SK-N-SH (cell line): ENCODE data around the gene FBXO7. TPM values are rescaled to one million over a fixed set of nuclear protein-coding genes. Genes with fewer than 3 reads are reported as not detected.

ENCODE experiments used
- CTCF ChIA-PET: fragments of 300-600, 350-600 bp; formaldehyde crosslinking; extraction: SDS; loops from one replicate; lab custom pipeline; 2021; lab: Yijun Ruan, JAX
- POLR2A ChIA-PET: fragments of 350-600 bp; sonication (Branson Sonifier 250); formaldehyde crosslinking; extraction: SDS; loops from one replicate; lab custom pipeline; 2020; ENCODE audit warnings: antibody characterized with exemption, inconsistent platforms; lab: Yijun Ruan, JAX
- DNase-seq: peaks from one replicate; pipeline ENCODE4 v3.0.0; 2012
- H2AFZ ChIP-seq: fragments of 200-600 bp; sonication (generic); 2 replicates; pipeline ENCODE4 v1.8.1; 2016; ENCODE audit warnings: antibody characterized with exemption, mild to moderate bottlenecking, low read depth
- H3F3A ChIP-seq: fragments of 200-600 bp; sonication (generic); replicated peaks from 2 replicates; pipeline ENCODE3; 2016; ENCODE audit warnings: antibody characterized with exemption, mild to moderate bottlenecking; ENCODE audit not compliant: insufficient read depth
- H3K27ac ChIP-seq, 2 experiments: fragments of 200-500 bp in 1 of 2; fragments of 200-600 bp in 1 of 2; sonication (Bioruptor generic) in 1 of 2; sonication (generic), shearing (Covaris generic) in 1 of 2; 2 replicates each; pipeline versions ENCODE4 v1.5.1 to v1.6.1; 2014 to 2016; ENCODE audit warnings: low read depth in 2 of 2, inconsistent platforms in 1 of 2, low read length in 1 of 2, mild to moderate bottlenecking in 1 of 2, mixed read lengths in 1 of 2
- H3K27me3 ChIP-seq: fragments of 200-600 bp; sonication (generic), shearing (Covaris generic); 2 replicates; pipeline ENCODE4 v1.6.1; 2016; ENCODE audit warnings: mixed run types; ENCODE audit not compliant: insufficient read depth
- H3K36me3 ChIP-seq, 2 experiments: fragments of 200-500 bp in 1 of 2; fragments of 200-600 bp in 1 of 2; sonication (Bioruptor generic) in 1 of 2; sonication (generic) in 1 of 2; replicated peaks in 1 of 2; 2 replicates each; pipeline versions ENCODE3 to v1.5.1; 2014 to 2016; ENCODE audit warnings: low read length in 1 of 2, mild to moderate bottlenecking in 1 of 2; ENCODE audit not compliant: insufficient read depth in 2 of 2, control insufficient read depth in 1 of 2
- H3K4me1 ChIP-seq, 2 experiments: fragments of 200-500 bp in 1 of 2; fragments of 200-600 bp in 1 of 2; sonication (Bioruptor generic) in 1 of 2; sonication (generic), shearing (Covaris generic) in 1 of 2; 2 replicates each; pipeline versions ENCODE4 v1.5.1 to v1.6.1; 2014 to 2016; ENCODE audit warnings: low read depth in 1 of 2, low read length in 1 of 2, mixed run types in 1 of 2; ENCODE audit not compliant: insufficient read depth in 2 of 2, control insufficient read depth in 1 of 2
- H3K4me2 ChIP-seq: fragments of 200-600 bp; sonication (generic), shearing (Covaris generic); 2 replicates; pipeline ENCODE4 v1.6.1; 2017; ENCODE audit warnings: mixed run types
- H3K4me3 ChIP-seq, 2 experiments: fragments of 200-500 bp in 1 of 2; fragments of 200-600 bp in 1 of 2; sonication (Bioruptor generic) in 1 of 2; sonication (generic), shearing (Covaris generic) in 1 of 2; 2 replicates each; pipeline versions ENCODE4 v1.5.1 to v1.8.1; 2014 to 2016; ENCODE audit warnings: low read depth in 2 of 2, inconsistent platforms in 1 of 2, low read length in 1 of 2, mild to moderate bottlenecking in 1 of 2, mixed read lengths in 1 of 2, moderate library complexity in 1 of 2
- H3K79me2 ChIP-seq: fragments of 200-600 bp; sonication (generic); 2 replicates; pipeline ENCODE4 v1.8.1; 2017; ENCODE audit warnings: mild to moderate bottlenecking; ENCODE audit not compliant: insufficient read depth
- H3K9ac ChIP-seq: fragments of 200-600 bp; sonication (generic); 2 replicates; pipeline ENCODE4 v1.6.1; 2017; ENCODE audit warnings: mixed run types
- H3K9me2 ChIP-seq: fragments of 200-600 bp; sonication (generic); 2 replicates; pipeline ENCODE4 v1.6.1; 2017; ENCODE audit warnings: mixed run types
- H3K9me3 ChIP-seq: fragments of 200-600 bp; sonication (generic); 2 replicates; pipeline ENCODE4 v1.6.1; 2017; ENCODE audit warnings: mixed run types, mild to moderate bottlenecking, moderate library complexity
- H4K20me1 ChIP-seq: fragments of 200-600 bp; sonication (generic); 2 replicates; pipeline ENCODE4 v1.6.1; 2017; ENCODE audit warnings: mild to moderate bottlenecking, mixed run types; ENCODE audit not compliant: insufficient read depth
- CTCF ChIP-seq: fragments of 200-600 bp; sonication (generic); IDR thresholded peaks from 2 replicates; pipeline ENCODE4 v1.6.1; 2017; ENCODE audit warnings: antibody characterized with exemption, mild to moderate bottlenecking, moderate library complexity
- EP300 ChIP-seq, 2 experiments: IDR thresholded peaks; 2 replicates each; pipeline versions ENCODE4 v1.4.0 to v1.6.1; 2012; ENCODE audit warnings: borderline replicate concordance in 1 of 2, low read depth in 1 of 2, low read length in 1 of 2
- FOXJ3 ChIP-seq: sonication (generic); formaldehyde crosslinking; IDR thresholded peaks from 2 replicates; pipeline ENCODE4 v1.5.1; 2020; ENCODE audit warnings: mild to moderate bottlenecking, missing genetic modification reagents
- MAX ChIP-seq: IDR thresholded peaks from 2 replicates; pipeline ENCODE4 v1.4.0; 2012; ENCODE audit warnings: low read depth
- MEF2A ChIP-seq: IDR thresholded peaks from 2 replicates; pipeline ENCODE4 v1.4.0; 2012; ENCODE audit warnings: low read depth, borderline replicate concordance
- PBX3 ChIP-seq: IDR thresholded peaks from 2 replicates; pipeline ENCODE4; 2012
- POLR2AphosphoS5 ChIP-seq: IDR thresholded peaks from 2 replicates; pipeline ENCODE4 v1.6.1; 2012; ENCODE audit warnings: low read depth, low read length
- RAD21 ChIP-seq: IDR thresholded peaks from 2 replicates; pipeline ENCODE4 v1.6.1; 2012; ENCODE audit warnings: mild to moderate bottlenecking, low read length
- RXRA ChIP-seq: IDR thresholded peaks from 2 replicates; pipeline ENCODE4 v1.4.0; 2012; ENCODE audit warnings: low read depth, mild to moderate bottlenecking, borderline replicate concordance
- TEAD4 ChIP-seq: IDR thresholded peaks from 2 replicates; pipeline ENCODE4 v1.4.0; 2012; ENCODE audit warnings: mild to moderate bottlenecking, borderline replicate concordance; ENCODE audit not compliant: insufficient read depth
- YY1 ChIP-seq: IDR thresholded peaks from 2 replicates; pipeline ENCODE4 v1.4.0; 2012; ENCODE audit warnings: low read depth, mild to moderate bottlenecking
- ZBTB33 ChIP-seq: IDR thresholded peaks from 2 replicates; pipeline ENCODE4 v1.4.0; 2012; ENCODE audit warnings: low read depth, borderline replicate concordance
- WGBS: methylation state at CpG from one replicate; pipeline ENCODE4 v1.1.6; 2017; ENCODE audit warnings: low lambda C conversion rate; 5-methylcytosine and 5-hydroxymethylcytosine counted together
- polyA plus RNA-seq, 3 experiments: library from polyadenylated mRNA; depleted of rRNA; stranded (reverse); fragments of >200 nt; gene quantifications; 2 replicates each; pipeline ENCODE4 v1.2.3, GENCODE V29; 2012
- TF ChIP-seq, protein P1 (sequence below): fragments of 150-350 bp; IDR thresholded peaks from 2 replicates; pipeline ENCODE4 v1.6.1; 2016; ENCODE audit warnings: mild to moderate bottlenecking, low read depth, low read length

FBXO7 gene
- polyA plus RNA-seq, 1 of the 3 experiments (the other 2 are of a cell fraction): 77.3 TPM

GRCh38 chr22:32487461-32487860 lies 12.8 kb downstream of the FBXO7 start:
- Histone ChIP-seq H3K4me2 (no peak overlapping the region), H3K9me2 (no peaks in the 10 kb centered on the region), H4K20me1 (peaks cover 22% of the 10 kb centered on the region), H3F3A (peaks cover 5% of the 10 kb centered on the region), H3K9ac (no peak overlapping the region), H3K9me3 (no peaks in the 10 kb centered on the region), H3K36me3 (peaks cover 69 to 82% of the 10 kb centered on the region in 2 experiments), H2AFZ (no peak overlapping the region), H3K79me2 (peaks cover 63% of the 10 kb centered on the region), H3K27me3 (no peaks in the 10 kb centered on the region), H3K27ac (no peak overlapping the region), H3K4me1 (no peaks in the 10 kb centered on the region; a peak in 1 of 4 replicates), H3K4me3 (no peak overlapping the region)
- CTCF ChIA-PET: interaction anchor here (0.7 to 2.0 kb wide), 3 partner anchors 13 to 282 kb away, joined by 3 to 8 read pairs (median 5); partner anchors contain the start of gene FBXO7
- WGBS: 97% methylated on average over 1 of the region's 1 CpG
- no peak for TF ChIP-seq RXRA
- no peak for DNase-seq
- POLR2A ChIA-PET: no interaction called here

GRCh38 chr22:32489377-32489776 lies 14.8 kb downstream of the FBXO7 start:
- Histone ChIP-seq H3K4me2 (no peak overlapping the region), H3K4me3 (no peak overlapping the region), H3K9ac (no peak overlapping the region), H4K20me1 (peaks cover 3% of the 10 kb centered on the region; the same call in 1 of the 2 replicates), H3K36me3 (peaks cover 87 to 91% of the 10 kb centered on the region in 2 experiments), H3K4me1 (no peaks in the 10 kb centered on the region), H2AFZ (no peak overlapping the region), H3K9me2 (no peaks in the 10 kb centered on the region), H3K79me2 (peaks cover 47% of the 10 kb centered on the region), H3K9me3 (no peaks in the 10 kb centered on the region), H3K27me3 (no peaks in the 10 kb centered on the region), H3F3A (peaks cover 5% of the 10 kb centered on the region), H3K27ac (no peak overlapping the region)
- ChIA-PET CTCF (interaction anchor here (1.2 to 1.6 kb wide), 3 partner anchors 14 to 519 kb away, joined by 3 to 5 read pairs (median 4); no protein-coding TSS in a partner anchor), POLR2A (no interaction called here)
- DNase-seq: no peak
- WGBS: 94% methylated on average over 2 of the region's 2 CpGs
- TF ChIP-seq MAX (no peak), RAD21 (no peak), CTCF (no peak), FOXJ3 (CRISPR knock-in tag) (no peak), YY1 (no peak)
- TF ChIP-seq, protein P1, sequence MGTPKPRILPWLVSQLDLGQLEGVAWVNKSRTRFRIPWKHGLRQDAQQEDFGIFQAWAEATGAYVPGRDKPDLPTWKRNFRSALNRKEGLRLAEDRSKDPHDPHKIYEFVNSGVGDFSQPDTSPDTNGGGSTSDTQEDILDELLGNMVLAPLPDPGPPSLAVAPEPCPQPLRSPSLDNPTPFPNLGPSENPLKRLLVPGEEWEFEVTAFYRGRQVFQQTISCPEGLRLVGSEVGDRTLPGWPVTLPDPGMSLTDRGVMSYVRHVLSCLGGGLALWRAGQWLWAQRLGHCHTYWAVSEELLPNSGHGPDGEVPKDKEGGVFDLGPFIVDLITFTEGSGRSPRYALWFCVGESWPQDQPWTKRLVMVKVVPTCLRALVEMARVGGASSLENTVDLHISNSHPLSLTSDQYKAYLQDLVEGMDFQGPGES: no peak

GRCh38 chr22:32490279-32490678 lies 15.7 kb downstream of the FBXO7 start:
- Histone ChIP-seq H3F3A (peaks cover 5% of the 10 kb centered on the region), H4K20me1 (no peaks in the 10 kb centered on the region; the same call in 1 of the 2 replicates), H3K27me3 (no peaks in the 10 kb centered on the region), H3K79me2 (peaks cover 38% of the 10 kb centered on the region; the same call in 1 of the 2 replicates), H3K9me3 (no peaks in the 10 kb centered on the region), H2AFZ (no peak overlapping the region), H3K4me3 (no peak overlapping the region), H3K9ac (no peak overlapping the region), H3K27ac (no peak overlapping the region), H3K4me2 (no peak overlapping the region), H3K4me1 (no peaks in the 10 kb centered on the region), H3K36me3 (peaks cover 87 to 91% of the 10 kb centered on the region in 2 experiments), H3K9me2 (no peaks in the 10 kb centered on the region)
- POLR2A ChIA-PET: no interaction called here
- no peak for DNase-seq
- 98% methylated on average over 6 of the region's 6 CpGs for WGBS
- CTCF ChIA-PET: interaction anchor here (0.7 to 1.6 kb wide), 5 partner anchors 10 to 520 kb away, joined by 3 to 5 read pairs (median 4); no protein-coding TSS in a partner anchor
- no peak for TF ChIP-seq EP300 (IDR thresholded peaks at IDR 0.05; ENCODE audit: borderline replicate concordance in 1 of 2, low read depth in 1 of 2, low read length in 1 of 2)
- no peak for TF ChIP-seq MEF2A
- no peak for TF ChIP-seq POLR2AphosphoS5
- no peak for TF ChIP-seq TEAD4
- no peak for TF ChIP-seq ZBTB33
- no peak for TF ChIP-seq PBX3
